Measurements from ENCODE around the gene GALNT9.

DNA sequence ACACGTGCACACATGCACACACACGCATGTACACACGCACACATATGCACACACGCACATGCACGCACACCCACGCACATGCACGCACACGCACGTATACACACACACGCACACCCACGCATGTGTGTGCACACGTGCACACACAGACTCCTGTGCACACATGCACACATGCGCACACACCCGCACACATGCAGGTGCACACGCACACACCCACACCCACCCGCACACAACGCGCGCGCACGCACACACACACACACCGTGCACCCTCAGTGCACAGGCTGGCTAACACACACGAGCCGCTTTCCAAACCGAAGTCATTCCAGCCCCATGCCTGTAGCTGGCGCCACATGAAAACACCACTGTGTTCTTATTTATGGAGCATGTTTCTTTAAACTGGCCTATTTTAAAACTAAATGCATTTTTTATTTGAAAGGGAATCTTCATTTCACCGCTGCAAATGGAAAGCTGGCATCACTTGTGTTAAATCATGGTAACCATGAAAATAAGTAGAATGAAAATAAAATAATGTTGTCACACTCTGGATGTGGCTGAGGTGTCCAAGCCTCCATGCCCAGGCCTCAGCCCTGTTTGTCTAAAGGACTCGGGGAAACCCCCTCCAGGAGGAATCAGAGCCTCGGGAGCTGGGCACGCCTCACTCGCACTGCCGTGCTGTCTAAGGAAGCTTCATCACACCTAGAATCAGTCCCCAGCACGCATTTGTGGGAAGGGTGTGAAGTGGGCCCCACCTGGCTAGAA lies 45.1 kb downstream of the GALNT9 start:
- TF ChIP-seq HDGF (IDR thresholded peaks at IDR 0.05; ENCODE audit: borderline replicate concordance), result no peak
- TF ChIP-seq ZNF384 (IDR thresholded peaks at IDR 0.05), result no peak
- TF ChIP-seq FOXK2 (IDR thresholded peaks at IDR 0.05), result no peak
- no peak for TF ChIP-seq ARNT (IDR thresholded peaks at IDR 0.05)
- no peak for TF ChIP-seq FOXA1 (IDR thresholded peaks at IDR 0.05)
- no peak for TF ChIP-seq NFRKB (IDR thresholded peaks at IDR 0.05)
- TF ChIP-seq SUZ12 (IDR thresholded peaks at IDR 0.05), result no peak
- TF ChIP-seq, protein P1, sequence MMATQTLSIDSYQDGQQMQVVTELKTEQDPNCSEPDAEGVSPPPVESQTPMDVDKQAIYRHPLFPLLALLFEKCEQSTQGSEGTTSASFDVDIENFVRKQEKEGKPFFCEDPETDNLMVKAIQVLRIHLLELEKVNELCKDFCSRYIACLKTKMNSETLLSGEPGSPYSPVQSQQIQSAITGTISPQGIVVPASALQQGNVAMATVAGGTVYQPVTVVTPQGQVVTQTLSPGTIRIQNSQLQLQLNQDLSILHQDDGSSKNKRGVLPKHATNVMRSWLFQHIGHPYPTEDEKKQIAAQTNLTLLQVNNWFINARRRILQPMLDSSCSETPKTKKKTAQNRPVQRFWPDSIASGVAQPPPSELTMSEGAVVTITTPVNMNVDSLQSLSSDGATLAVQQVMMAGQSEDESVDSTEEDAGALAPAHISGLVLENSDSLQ (IDR thresholded peaks at IDR 0.05), result no peak
- TF ChIP-seq SP1 (IDR thresholded peaks at IDR 0.05), result no peak
- TF ChIP-seq FOXM1 (IDR thresholded peaks at IDR 0.05; ENCODE audit: borderline replicate concordance), result no peak
- TF ChIP-seq BHLHE40 (IDR thresholded peaks at IDR 0.05; ENCODE audit: borderline replicate concordance), result no peak
- TF ChIP-seq CTBP1 (IDR thresholded peaks at IDR 0.05; ENCODE audit: borderline replicate concordance), result no peak

All from HEK293T (cell line).